Activated CD8-positive, alpha-beta T cell treated with anti-CD3 and anti-CD28 coated beads for 36 hours (primary cell): ENCODE measurements around the gene KHDRBS1. TPM values are rescaled to one million over a fixed set of nuclear protein-coding genes. Genes with fewer than 3 reads are reported as not detected.

Experiments used
- ATAC-seq: fragments of 200-7000 bp; cut with Tn5 transposase; one replicate; pipeline ENCODE4 v1.10.0; 2021; ENCODE audit warnings: mild to moderate bottlenecking, moderate library complexity
- CTCF ChIA-PET: fragments of 350-600 bp; sonication (Branson Sonifier 250); formaldehyde crosslinking; loops from one replicate; lab custom pipeline; 2021; ENCODE audit warnings: antibody characterized with exemption; lab: Charles Lee
- POLR2A ChIA-PET: fragments of 350-600 bp; sonication (Branson Sonifier 250); formaldehyde crosslinking; loops from one replicate; lab custom pipeline; 2021; ENCODE audit warnings: antibody characterized with exemption; lab: Charles Lee
- DNase-seq: peaks from one replicate; pipeline ENCODE4 v3.0.0-alpha.2; 2020
- H3K27ac Mint-ChIP-seq: one replicate; pipeline ENCODE4 v1.8.0; 2021; ENCODE audit warnings: mild to moderate bottlenecking, mixed read lengths
- H3K27me3 Mint-ChIP-seq: one replicate; pipeline ENCODE4 v1.8.0; 2021; ENCODE audit warnings: mixed read lengths
- H3K36me3 Mint-ChIP-seq: one replicate; pipeline ENCODE4 v1.8.0; 2021; ENCODE audit warnings: low read depth, mixed read lengths
- H3K4me1 Mint-ChIP-seq: one replicate; pipeline ENCODE4 v1.8.0; 2021; ENCODE audit warnings: low read depth, mixed read lengths
- H3K4me3 Mint-ChIP-seq: one replicate; pipeline ENCODE4 v1.8.0; 2021; ENCODE audit warnings: mild to moderate bottlenecking, moderate library complexity, mixed read lengths
- H3K9me3 Mint-ChIP-seq: one replicate; pipeline ENCODE4 v1.8.0; 2021; ENCODE audit warnings: mixed read lengths
- intact Hi-C: fragments of 100-400 bp; cut with micrococcal nuclease; formaldehyde crosslinking; loops from one replicate; pipeline ENCODE4 v1.10.0; 2022
- total RNA-seq, 2 experiments: library from RNA; stranded (reverse); gene quantifications; one replicate each; pipeline ENCODE4 v1.2.3, GENCODE V29; 2021
- TF ChIP-seq, protein P1 (sequence below): fragments of 200-600 bp; IDR thresholded peaks from one replicate; pipeline ENCODE4 v1.8.0; 2022; ENCODE audit warnings: antibody characterized with exemption, mild to moderate bottlenecking

Gene KHDRBS1
- total RNA-seq, 2 experiments from 2014 or later, result 201 to 203 TPM

DNA sequence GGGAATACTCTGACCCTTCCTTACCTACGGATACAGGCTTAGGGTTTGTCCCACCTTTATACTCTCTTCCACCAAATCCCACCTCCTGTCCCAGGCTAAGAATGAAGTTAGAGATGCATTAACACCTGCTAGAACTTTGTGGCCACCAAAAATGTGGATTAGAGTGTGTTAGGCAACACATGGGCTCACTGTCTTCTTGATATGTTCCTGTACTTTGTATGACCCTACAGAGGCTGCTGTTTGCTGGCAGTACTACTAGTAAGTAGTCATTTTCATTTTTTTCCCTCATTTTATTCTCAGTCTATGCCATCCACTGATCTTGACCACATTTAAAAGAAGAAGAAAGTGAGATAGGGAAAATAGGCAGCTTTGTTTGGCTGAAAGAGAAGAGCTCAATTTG lies 38.0 kb downstream of the KHDRBS1 start:
- Mint-ChIP-seq H3K27ac (peak overlapping the region; percentile 9), H3K9me3 (no peaks in the 10 kb centered on the region), H3K4me1 (peaks cover 18% of the 10 kb centered on the region), H3K36me3 (peaks cover 58% of the 10 kb centered on the region), H3K27me3 (no peaks in the 10 kb centered on the region), H3K4me3 (no peak overlapping the region)
- ChIA-PET POLR2A (interaction anchor here (0.8 to 1.2 kb wide), 2 partner anchors 26 to 29 kb away, joined by 3 read pairs; no protein-coding TSS in a partner anchor), CTCF (no interaction called here)
- ATAC-seq (no peak), DNase-seq (no peak)
- intact Hi-C loops, result no loop called here
- TF ChIP-seq, protein P1, sequence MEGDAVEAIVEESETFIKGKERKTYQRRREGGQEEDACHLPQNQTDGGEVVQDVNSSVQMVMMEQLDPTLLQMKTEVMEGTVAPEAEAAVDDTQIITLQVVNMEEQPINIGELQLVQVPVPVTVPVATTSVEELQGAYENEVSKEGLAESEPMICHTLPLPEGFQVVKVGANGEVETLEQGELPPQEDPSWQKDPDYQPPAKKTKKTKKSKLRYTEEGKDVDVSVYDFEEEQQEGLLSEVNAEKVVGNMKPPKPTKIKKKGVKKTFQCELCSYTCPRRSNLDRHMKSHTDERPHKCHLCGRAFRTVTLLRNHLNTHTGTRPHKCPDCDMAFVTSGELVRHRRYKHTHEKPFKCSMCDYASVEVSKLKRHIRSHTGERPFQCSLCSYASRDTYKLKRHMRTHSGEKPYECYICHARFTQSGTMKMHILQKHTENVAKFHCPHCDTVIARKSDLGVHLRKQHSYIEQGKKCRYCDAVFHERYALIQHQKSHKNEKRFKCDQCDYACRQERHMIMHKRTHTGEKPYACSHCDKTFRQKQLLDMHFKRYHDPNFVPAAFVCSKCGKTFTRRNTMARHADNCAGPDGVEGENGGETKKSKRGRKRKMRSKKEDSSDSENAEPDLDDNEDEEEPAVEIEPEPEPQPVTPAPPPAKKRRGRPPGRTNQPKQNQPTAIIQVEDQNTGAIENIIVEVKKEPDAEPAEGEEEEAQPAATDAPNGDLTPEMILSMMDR, result no peak

- no peaks in the 10 kb centered on the region for H3K9me3 Mint-ChIP-seq
- intact Hi-C loops, result no loop called here
- ATAC-seq, result no peak
- CTCF ChIA-PET, result interaction anchor here (0.6 to 3.3 kb wide), 4 partner anchors 9 to 56 kb away, joined by 3 to 17 read pairs (median 5); partner anchors contain the start of gene KPNA6
- no peaks in the 10 kb centered on the region for H3K27me3 Mint-ChIP-seq
- no peak overlapping the region for H3K27ac Mint-ChIP-seq
- H3K4me1 Mint-ChIP-seq, result peaks cover 18% of the 10 kb centered on the region
- DNase-seq, result no peak
- no peak overlapping the region for H3K4me3 Mint-ChIP-seq
- TF ChIP-seq, protein P1, result no peak
- POLR2A ChIA-PET, result interaction anchor here (0.6 to 1.4 kb wide), 4 partner anchors 9 to 20 kb away, joined by 3 to 8 read pairs (median 4); partner anchors contain the start of gene TMEM39B
- H3K36me3 Mint-ChIP-seq, result peaks cover 52% of the 10 kb centered on the region
These were observed 39.2 kb downstream of the KHDRBS1 start for GRCh38 chr1:32052887-32053286.

GRCh38 chr1:32055416-32055815 lies 41.7 kb downstream of the KHDRBS1 start:
- Mint-ChIP-seq H3K4me1 (no peaks in the 10 kb centered on the region), H3K4me3 (no peak overlapping the region), H3K9me3 (no peaks in the 10 kb centered on the region), H3K36me3 (peaks cover 48% of the 10 kb centered on the region), H3K27ac (peak overlapping the region; percentile 46), H3K27me3 (no peaks in the 10 kb centered on the region)
- ChIA-PET POLR2A (interaction anchor here (1.1 to 1.9 kb wide), 5 partner anchors 9 to 128 kb away, joined by 3 to 6 read pairs (median 3); no protein-coding TSS in a partner anchor), CTCF (interaction anchor here (1.2 to 3.3 kb wide), 2 partner anchors 7 to 11 kb away, joined by 3 to 17 read pairs; no protein-coding TSS in a partner anchor)
- TF ChIP-seq, protein P1, result no peak
- intact Hi-C loops, result no loop called here
- no peak for DNase-seq
- ATAC-seq, result no peak

DNA sequence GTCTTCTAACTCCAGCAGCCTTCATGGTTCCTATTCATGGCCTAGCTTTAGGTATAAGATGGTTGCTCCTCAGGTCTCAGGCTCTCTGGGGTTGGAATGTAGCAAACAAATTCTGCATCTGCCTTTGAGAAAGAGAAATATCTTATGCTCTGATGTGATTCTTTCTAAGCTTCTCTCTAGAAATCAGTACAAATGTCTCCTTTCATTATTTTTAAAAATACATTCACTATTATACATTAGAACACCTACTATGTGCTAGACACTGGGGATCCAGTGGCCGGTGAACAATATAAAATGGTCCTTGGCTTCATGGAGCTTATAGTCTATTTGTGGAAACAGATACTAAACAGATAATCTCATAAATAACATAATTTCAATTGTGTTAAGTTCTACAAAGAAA lies 42.9 kb downstream of the KHDRBS1 start:
- ChIA-PET CTCF (interaction anchor here (0.7 to 1.4 kb wide), 6 partner anchors 8 to 93 kb away, joined by 3 read pairs; no protein-coding TSS in a partner anchor), POLR2A (interaction anchor here (1.1 to 1.4 kb wide), 2 partner anchors 25 to 129 kb away, joined by 3 read pairs; no protein-coding TSS in a partner anchor)
- ATAC-seq, result no peak
- DNase-seq, result no peak
- TF ChIP-seq, protein P1, result no peak
- Mint-ChIP-seq H3K27ac (no peak overlapping the region), H3K9me3 (no peaks in the 10 kb centered on the region), H3K4me3 (no peak overlapping the region), H3K36me3 (peaks cover 47% of the 10 kb centered on the region), H3K4me1 (no peaks in the 10 kb centered on the region), H3K27me3 (no peaks in the 10 kb centered on the region)
- intact Hi-C loops, result no loop called here

- CTCF ChIA-PET, result interaction anchor here (0.8 to 1.1 kb wide), 2 partner anchors 13 to 77 kb away, joined by 3 to 4 read pairs; no protein-coding TSS in a partner anchor
- peaks cover 7% of the 10 kb centered on the region for H3K4me1 Mint-ChIP-seq
- H3K9me3 Mint-ChIP-seq, result no peaks in the 10 kb centered on the region
- peak overlapping the region; percentile 55 for H3K27ac Mint-ChIP-seq
- no peak for ATAC-seq
- TF ChIP-seq, protein P1, result no peak
- no peak overlapping the region for H3K4me3 Mint-ChIP-seq
- DNase-seq, result no peak
- intact Hi-C loops, result no loop called here
- POLR2A ChIA-PET, result interaction anchor here (1.0 kb wide), 1 partner anchor 190 kb away, joined by 3 read pairs; no protein-coding TSS in a partner anchor
- H3K36me3 Mint-ChIP-seq, result peaks cover 28% of the 10 kb centered on the region
- no peaks in the 10 kb centered on the region for H3K27me3 Mint-ChIP-seq
These were observed 47.2 kb downstream of the KHDRBS1 start for GRCh38 chr1:32060914-32061313.
